Astrocyte of the spinal cord (primary cell): ENCODE data around the gene GTF2IRD2.
"Not testable (repeated sequence)": the region's sequence is repeated elsewhere in the genome, so short reads cannot be mapped to it uniquely, and the experiment has no call there.

Source experiments
- DNase-seq: peaks from one replicate; pipeline ENCODE4 v3.0.0; 2011; ENCODE audit warnings: low read depth, low spot score
- H3K4me3 ChIP-seq: 2 replicates; pipeline ENCODE4 v1.5.1; 2011; ENCODE audit warnings: low read depth, mild to moderate bottlenecking, low read length, moderate library complexity
- in situ Hi-C: cut with HindIII; loops from 2 replicates; pipeline ENCODE4 v1.10.0; 2017; ENCODE audit warnings: low sequenced_read_pairs

Gene GTF2IRD2

GRCh38 chr7:74756673-74757072 lies 94.7 kb downstream of the GTF2IRD2 start:
- DNase-seq, H3K4me3 ChIP-seq, in situ Hi-C loops: not testable (repeated sequence)

- H3K4me3 ChIP-seq, DNase-seq, in situ Hi-C loops: not testable (repeated sequence)
These were observed 97.4 kb downstream of the GTF2IRD2 start for GRCh38 chr7:74753921-74754482.
